IPS-18c (cell line): ENCODE data around the gene PAK6.

Source experiments
- H3K4me3 ChIP-seq: 2 replicates; pipeline ENCODE4 v1.7.0; 2013; ENCODE audit warnings: low read depth, mild to moderate bottlenecking, low read length, moderate library complexity; ENCODE audit not compliant: insufficient read depth
- H3K9me3 ChIP-seq: one replicate; pipeline ENCODE4 v1.6.1; 2013; ENCODE audit warnings: mild to moderate bottlenecking, low read length, moderate library complexity; ENCODE audit not compliant: control insufficient read depth, insufficient read depth

The PAK6 gene

DNA sequence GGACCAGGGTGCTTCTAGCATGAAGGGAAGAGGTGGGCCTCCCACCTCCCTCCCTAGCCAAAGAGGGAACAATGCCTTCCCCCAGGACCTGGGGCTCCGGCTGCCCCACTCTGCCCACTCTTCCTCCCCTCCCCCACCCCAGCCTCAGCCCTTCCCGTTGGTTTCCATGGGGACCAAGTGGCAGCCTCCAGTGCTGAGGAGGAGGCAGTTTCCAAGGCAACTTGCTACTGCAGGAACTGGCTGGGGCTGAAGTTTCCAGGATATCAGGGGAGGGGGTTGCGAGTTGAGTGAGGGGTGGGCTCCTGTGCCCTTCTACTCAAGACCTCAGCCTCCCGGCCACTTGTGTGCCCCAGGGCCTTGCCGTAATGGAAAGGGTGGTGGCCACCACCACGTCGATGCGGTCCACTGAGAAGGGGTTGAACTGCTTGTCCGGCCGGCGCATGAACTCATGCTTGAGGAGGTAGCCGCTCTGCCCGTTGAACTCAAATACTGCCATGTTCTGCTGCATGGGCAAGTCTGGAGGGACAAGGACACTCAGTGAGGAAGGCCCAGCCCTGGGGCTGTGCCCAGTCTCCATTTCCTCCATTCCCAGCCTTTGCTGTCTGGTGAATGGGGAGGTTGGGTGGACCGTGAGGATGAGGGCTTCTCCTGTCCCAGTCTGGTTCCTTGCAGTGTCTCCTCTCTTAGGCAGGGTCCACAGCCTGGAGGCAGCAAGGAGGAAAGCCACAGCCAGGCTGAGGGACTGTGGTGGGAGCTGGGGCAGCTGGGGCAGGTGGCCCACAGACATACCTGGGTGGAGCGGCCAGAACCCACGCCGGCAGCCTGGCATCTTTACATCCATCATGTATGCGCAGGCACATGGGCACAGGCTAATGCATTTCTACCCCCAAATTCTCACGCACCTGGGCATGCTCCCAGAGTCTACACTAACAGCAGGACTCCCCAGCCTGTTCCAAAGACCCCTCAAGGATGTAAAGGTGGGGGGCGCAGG lies 55.3 kb downstream of the PAK6 start:
- Histone ChIP-seq H3K9me3 (no peaks in the 10 kb centered on the region), H3K4me3 (no peak overlapping the region)

DNA sequence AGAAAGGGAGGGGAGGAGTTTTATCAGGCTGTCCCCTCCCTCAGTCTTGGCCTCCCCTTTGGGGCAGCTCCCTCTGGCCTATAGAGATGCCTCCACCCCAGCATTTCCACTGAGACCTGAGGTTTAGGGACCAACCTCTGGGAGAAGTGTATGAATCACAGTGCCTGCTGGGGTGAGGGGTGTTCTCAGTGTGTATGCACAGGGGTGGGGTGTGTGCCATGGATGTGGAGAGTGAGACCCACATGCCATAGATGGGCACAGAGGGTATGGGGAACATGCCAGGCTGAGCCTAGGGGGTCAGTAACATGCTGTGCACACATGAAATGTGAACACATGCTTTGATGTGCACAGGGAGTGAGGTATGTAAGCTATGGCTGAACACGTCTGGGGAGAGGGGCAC lies 56.4 kb downstream of the PAK6 start:
- Histone ChIP-seq H3K9me3 (no peaks in the 10 kb centered on the region), H3K4me3 (no peak overlapping the region)

DNA sequence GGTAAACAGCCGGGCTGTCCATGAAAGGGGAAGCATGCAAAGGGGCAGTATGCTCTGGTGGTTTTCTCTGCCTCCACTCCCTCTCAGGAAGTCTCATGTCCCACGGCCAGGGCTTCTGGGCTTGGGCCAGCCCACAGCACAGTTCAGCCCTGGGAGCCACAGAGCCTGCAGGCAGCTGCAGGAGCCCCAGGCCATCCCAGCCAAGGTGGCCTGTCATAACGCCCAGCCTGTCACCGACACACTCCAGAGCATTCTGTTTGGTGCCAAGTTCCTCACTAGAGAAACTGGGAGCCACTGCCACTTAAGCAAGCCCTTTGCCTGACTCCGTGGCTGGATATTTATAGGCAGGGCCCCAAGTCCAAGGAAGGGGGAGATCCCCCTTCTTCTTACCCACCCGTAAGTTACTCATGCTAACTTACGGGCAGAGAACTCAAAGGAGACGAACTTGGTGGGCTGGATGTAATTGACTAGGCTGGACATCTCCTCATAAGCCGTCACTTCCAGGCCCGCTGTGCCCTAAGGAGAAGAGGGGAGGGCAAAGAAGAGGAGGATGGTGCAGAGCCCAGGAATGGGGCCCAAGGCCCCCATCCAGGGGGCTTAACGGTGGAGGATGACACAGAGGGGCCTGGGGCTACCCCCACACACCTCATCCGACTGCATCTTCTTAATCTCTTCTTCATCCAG lies 57.2 kb downstream of the PAK6 start:
- Histone ChIP-seq H3K4me3 (no peak overlapping the region), H3K9me3 (no peaks in the 10 kb centered on the region)

DNA sequence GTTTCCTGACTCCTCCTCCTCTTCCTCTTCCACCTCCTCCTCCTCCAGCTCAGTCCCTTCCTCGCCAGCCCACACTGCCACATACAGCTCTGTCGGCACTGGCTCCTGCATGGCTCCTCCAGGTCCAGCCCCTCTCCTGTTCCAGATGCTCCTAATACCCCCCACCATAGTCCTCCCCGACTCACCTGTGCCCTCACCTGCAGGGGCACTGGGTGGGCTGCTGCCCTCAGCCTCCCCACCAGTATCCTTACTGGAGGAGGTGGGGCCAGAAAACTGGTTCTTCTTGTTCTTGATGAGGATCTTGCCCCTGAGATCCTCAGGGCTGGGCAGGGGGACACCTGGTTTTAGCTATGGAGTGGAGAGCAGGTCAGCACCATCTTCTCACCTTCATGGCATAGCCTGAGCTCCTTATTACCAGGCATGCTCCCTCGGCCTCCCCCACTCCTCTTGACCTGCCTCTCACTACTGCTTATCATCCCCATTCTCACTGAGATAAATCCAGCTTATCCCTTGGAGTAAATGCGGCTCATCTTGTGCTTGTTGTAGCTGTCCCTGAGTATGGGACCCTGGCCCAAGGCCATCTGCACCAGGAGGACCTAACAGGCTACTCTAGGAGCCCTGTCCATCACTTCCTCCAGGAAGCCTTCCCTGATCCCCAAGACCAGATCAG lies 57.8 kb downstream of the PAK6 start:
- H3K4me3 ChIP-seq, result no peak overlapping the region
- H3K9me3 ChIP-seq, result no peaks in the 10 kb centered on the region

DNA sequence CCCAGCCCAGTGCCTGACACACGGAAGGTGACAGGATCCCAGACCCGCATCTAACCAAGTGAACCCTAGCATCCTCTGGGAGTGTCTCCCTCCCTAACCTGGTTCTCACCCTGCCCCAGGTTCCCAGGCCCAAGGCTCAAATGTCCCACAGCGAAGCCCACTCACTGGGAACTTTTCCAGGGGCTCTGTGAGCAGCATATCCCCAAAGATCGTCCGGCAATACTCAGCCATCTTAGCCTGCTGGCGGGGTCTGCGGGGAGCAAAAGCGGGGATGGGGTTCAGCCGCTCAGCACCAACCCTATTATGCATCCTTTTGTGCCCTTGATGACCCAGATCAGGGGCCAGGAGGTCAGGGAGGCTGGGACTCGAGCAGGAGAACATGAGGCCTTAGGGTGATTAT lies 58.5 kb downstream of the PAK6 start:
- no peaks in the 10 kb centered on the region for H3K9me3 ChIP-seq
- no peak overlapping the region for H3K4me3 ChIP-seq

DNA sequence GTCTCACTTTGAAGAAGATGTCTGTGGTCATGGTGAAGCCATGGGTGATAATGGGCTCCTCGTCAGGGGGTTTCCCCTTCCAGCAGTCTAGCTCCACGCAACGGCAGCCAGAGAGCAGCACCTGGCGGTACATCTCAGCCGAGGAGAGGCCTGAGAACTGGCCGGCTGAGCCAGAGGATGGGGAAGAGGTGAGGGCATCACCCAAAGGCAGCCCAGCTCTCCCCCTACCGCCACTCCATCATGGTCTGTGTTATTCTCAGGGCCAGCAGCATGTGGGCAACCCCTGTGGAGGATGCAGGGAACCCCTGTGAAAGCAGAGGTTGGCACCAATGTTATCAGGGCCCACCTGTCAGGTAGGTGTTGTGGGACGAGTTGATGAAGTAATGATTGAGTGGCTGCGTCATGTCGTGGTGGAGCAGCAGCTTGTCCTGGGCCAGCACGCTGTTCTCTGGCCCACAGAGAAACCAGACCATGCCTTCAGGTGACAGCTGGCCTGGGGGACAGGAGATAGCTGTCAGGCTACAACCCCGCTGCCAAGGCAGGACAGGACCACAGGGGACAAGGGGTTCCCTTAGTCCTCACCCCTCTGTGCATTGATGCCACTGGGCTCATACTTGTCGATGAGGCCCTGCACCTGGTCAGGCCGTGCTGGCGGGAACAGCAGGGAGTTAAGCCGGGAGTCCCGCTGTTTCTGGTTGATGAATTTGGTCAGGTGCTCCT lies 59.5 kb downstream of the PAK6 start:
- Histone ChIP-seq H3K4me3 (no peak overlapping the region), H3K9me3 (no peaks in the 10 kb centered on the region)

DNA sequence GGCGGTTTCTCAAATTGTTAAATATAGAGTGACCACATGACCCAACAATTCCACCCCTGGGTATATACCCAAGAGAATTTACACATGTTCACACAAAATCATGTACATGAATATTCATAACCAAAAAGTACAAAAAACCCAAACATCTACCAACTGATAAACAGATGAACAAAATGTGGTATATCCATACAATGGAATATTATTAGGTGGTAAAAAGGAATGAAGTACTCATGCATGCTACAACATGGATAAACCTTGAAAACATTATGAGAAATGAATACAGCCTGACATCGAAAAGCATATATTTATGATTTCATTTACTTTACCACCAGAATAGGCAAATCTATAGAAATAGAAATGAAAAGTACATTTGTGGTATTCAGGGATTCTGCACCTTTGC lies 61.5 kb downstream of the PAK6 start:
- Histone ChIP-seq H3K9me3 (no peaks in the 10 kb centered on the region), H3K4me3 (no peak overlapping the region)

DNA sequence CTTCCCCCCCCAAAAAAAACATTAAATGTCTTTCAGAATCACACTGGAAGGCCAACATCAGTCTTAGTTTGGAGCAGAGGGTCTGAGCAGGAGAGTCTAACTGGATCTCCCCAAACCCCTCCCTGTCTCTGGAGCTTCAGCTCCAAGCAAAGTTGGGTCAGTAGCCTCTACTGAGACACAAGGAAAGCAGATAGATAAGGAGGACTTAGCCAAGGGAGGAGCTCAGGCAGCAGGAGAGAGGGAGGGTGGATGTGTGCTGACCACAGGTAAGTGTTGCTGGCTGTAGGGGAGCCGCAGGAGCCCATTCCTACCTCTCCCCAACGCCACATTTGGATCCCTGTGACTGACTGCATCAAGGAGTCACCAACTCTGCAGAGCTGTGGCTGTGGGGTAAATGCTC lies 61.9 kb downstream of the PAK6 start:
- Histone ChIP-seq H3K4me3 (no peak overlapping the region), H3K9me3 (no peaks in the 10 kb centered on the region)

DNA sequence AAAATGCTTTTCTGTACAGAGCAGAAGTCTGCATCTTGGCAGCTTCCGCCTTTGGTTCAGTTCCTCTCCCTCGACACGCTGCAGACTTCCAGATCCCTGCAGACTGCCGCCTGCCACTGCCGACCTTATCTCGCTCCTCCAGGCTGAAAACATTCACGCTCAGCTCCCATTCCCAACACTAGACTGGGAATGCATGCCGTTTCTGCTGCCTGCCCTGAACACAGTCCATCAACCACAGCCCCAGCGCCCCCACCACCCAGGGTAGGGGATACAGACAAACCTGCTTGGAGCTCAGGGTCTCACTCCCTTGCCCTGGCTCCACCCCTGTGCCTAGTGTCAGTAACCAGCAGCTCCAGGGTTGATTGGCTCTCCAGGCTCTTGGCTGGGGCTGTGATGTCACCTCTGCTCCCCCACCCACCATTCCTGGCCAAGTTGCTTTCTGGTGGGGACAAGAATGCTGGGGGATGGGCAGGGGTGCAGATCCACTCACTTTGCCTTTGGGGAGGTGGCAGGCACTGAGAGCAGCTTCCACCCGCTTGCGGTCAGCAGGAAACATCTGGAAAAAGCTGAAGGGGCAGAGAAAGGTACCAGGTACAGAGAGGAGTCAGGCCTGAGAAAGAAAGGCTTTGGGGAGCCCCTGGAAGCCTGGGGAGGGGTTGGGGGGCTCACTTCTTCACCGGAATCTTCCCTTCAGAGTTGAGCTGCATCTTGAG lies 62.8 kb downstream of the PAK6 start:
- Histone ChIP-seq H3K4me3 (no peak overlapping the region), H3K9me3 (no peaks in the 10 kb centered on the region)

DNA sequence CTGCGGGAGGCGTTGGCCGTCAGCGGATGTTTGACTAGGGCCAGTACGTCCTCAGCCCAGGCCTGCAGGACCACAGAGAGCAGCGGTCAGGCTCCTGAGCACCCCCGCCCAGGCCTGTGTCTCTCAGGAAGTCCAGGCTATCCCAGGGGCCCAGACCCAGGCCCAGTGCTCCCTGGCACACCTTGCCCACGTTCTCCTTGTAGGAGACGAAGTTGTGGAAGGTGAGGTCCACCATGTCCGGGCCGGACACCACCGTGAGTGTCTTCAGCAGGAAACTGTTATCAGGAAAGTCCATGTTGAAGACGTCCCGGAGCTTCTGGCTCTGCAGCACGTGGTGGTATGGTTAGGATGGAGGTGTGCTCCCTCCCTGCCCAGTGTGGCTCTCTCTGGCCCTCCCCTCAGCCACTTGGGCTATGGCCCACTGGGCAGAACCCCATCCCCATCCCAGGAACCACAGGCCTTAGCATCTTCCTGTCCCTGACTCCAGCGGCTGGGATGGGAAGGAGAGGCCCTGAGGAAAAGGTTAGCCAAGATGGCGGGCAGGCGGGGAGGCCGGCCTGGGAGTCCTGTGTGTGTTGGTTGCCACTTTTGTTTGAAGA lies 63.5 kb downstream of the PAK6 start:
- Histone ChIP-seq H3K4me3 (no peak overlapping the region), H3K9me3 (no peaks in the 10 kb centered on the region)

DNA sequence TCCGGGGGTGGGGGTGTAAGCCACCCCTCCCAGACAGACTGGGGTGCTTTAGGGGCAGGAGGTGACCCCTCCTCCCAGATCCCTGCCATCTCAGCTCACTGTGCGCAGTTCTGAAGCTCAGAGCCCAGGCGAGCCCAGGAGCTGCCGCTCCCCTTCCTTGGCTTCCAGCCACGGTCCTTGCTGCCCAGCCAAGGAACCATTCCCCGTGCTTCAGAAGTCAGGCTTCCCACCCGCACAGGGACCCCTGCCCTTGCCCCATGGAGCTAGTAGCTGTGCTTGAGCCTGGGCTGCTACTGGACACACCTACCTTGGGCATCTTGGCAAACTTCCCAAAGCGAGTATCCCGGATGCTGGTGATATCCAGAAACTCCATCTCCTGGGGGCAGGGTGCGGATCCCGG lies 64.1 kb downstream of the PAK6 start:
- Histone ChIP-seq H3K9me3 (no peaks in the 10 kb centered on the region), H3K4me3 (no peak overlapping the region)

DNA sequence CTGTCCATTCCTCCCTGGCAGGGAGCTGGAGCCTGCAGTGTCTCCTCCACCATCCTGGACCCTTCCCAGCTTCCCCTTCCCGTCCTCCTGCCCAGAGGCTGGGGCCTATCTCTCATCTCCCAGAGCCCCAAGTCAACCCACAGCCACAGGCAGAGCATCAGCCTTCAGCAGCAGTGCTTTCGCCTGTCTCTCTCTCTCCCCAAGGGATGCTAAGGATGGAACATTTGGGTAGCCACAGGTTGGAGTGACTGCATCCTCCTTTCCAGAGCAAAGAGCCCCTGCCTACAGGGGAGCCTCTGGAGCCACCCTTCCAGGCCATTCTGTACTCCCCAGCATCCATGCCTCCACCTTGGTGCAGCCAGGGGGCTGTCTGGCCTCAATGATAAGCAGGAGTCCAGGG lies 64.7 kb downstream of the PAK6 start:
- Histone ChIP-seq H3K4me3 (no peak overlapping the region), H3K9me3 (no peaks in the 10 kb centered on the region)

DNA sequence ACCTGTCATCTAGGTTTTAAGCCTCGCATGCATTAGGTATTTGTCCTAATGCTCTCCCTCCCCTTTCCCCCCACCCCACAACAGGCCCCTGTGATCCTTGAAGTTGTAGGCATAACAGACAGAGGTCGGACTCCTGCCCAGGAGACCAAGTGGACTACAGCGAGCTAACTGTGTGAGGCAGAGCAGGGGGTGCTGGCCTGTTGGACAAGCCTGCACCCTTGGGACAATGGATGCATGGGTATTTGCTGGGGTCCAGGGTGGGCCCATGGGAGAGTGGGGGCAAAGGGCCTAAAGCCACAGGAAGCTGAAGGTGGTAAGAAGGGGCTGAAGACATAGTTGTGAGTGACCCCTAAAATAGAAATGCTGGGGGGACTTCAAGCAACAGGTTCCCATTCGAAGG lies 66.4 kb downstream of the PAK6 start:
- Histone ChIP-seq H3K9me3 (no peaks in the 10 kb centered on the region), H3K4me3 (no peak overlapping the region)

DNA sequence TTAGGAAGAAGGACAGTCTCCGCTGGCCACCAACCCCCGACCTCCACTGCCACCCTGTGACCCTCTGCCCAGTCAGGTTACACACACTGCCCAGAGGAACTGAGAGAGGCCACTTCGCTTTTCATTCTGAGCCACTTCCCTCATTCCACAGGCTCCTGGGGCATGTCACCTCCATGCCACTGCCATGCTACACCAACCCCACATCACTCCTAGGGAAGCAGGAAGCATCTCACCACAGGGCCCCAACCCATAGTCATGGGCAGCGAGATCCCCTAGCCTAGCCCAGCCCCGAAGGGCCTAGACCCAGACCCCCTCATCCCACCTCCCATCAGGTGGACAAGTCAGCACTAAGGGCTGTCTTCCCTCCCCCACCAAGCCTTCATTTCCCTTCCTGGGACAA lies 67.5 kb downstream of the PAK6 start:
- Histone ChIP-seq H3K4me3 (no peak overlapping the region), H3K9me3 (no peaks in the 10 kb centered on the region)

DNA sequence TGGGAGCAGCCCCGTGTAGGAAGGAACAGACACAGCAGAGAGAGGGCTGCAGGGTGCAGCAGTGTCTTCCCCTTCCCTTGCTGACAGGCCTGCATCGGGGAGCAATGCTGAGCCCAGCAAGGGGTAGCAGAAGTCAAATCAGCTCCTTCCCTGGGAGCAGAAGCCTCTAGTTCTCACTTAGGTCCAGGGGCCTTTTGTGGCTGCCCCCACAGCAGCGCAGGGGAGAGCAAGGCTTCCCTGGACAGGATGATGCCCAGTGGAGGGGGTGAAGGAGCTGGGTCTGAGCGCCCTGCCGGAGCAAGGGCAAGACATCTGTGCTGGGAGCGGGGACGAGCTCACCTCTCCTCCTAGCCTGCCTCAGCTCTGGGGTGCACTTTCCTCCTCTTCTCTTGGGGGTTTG lies 68.0 kb downstream of the PAK6 start:
- Histone ChIP-seq H3K9me3 (no peaks in the 10 kb centered on the region), H3K4me3 (no peak overlapping the region; the same call in 1 of the 2 replicates)

DNA sequence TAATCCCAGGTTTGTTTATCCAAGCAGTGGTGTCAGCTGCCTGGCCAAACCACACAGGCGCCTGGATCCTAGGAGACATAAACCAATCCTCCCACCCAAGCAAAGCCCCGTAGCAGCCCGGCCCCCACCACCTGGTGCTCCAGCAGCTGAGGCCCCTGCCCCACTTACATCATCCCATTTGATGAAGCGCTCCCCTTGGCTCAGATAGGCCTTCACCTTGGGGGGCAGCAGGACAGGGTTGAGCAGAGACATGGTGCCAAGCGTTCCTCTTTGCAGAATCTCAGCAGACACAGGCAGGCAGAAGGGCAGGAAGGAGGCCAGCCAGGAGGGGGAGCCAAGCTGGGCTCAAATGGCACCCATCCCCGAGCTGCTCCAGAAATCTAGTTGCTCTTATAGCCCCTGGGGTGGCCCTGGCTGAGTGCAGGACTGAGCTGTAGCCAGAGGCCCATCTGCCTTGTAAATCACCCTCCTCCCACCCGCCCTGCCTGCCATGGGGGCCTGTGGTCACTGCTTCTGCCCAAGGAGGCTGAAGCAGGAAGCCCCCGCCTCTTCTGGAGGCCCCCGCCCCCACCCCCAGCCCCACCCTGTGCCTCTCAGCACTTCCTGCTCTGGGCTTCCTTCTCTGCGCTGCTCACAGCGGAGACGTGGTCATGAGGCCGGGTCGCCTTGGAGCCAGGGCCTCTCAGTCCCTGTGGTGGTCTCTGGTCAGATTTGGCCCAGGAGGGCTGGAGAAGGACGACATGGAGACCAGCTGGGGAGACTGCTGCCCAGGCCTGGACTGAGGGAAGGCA lies 68.8 kb downstream of the PAK6 start, which contains the start of gene PLCB2:
TSS of gene PLCB2 (minus strand) at position 515 of the 791 bp plus-strand sequence. CDS start at position 252, 263 bp downstream.
- Histone ChIP-seq H3K9me3 (no peaks in the 10 kb centered on the region), H3K4me3 (peak within 1 kb of the TSS; percentile 3)
